Breast epithelium (tissue), 4 donors: Measurements from ENCODE around the gene FUT4. TPM values are rescaled to one million over a fixed set of nuclear protein-coding genes. Genes with fewer than 3 reads are reported as not detected.

Experiments used
- DNase-seq, 2 donors: peaks; one replicate each; pipeline ENCODE4 v3.0.0-alpha.2; 2019; ENCODE audit warnings: low spot score in 2 of 2
- H3K27ac ChIP-seq, 2 donors: fragments of 200-600 bp; sonication (generic) in 1 of 2; one replicate each; pipeline ENCODE4 v1.5.1; 2016 to 2019; ENCODE audit warnings: mild to moderate bottlenecking in 1 of 2
- H3K27me3 ChIP-seq, 2 donors: fragments of 200-600 bp; sonication (generic) in 1 of 2; one replicate each; pipeline versions ENCODE4 v1.5.1 to v1.6.0; 2017 to 2019; ENCODE audit warnings: control low read depth in 1 of 2, mild to moderate bottlenecking in 1 of 2
- H3K36me3 ChIP-seq: fragments of 200-600 bp; one replicate; pipeline ENCODE4 v1.5.1; 2019
- H3K4me1 ChIP-seq, 2 donors: fragments of 200-600 bp; sonication (generic); one replicate each; pipeline ENCODE4 v1.5.1; 2016 to 2019; ENCODE audit warnings: control low read depth in 1 of 2
- H3K4me3 ChIP-seq, 3 donors: fragments of 200-600 bp; sonication (generic); 1 replicate in 2 of 3; 2 replicates in 1 of 3; pipeline ENCODE4 v1.5.1; 2016 to 2019; ENCODE audit warnings: mild to moderate bottlenecking in 3 of 3, moderate library complexity in 2 of 3
- H3K9me3 ChIP-seq, 2 donors: fragments of 200-600 bp; sonication (generic) in 1 of 2; one replicate each; pipeline ENCODE4 v1.5.1; 2016 to 2019; ENCODE audit warnings: control low read depth in 1 of 2
- CTCF ChIP-seq, 3 donors: fragments of 450-650 bp; IDR thresholded peaks; one replicate each; pipeline ENCODE4 v1.5.1; 2016 to 2017; ENCODE audit warnings: antibody characterized with exemption in 3 of 3, mild to moderate bottlenecking in 3 of 3, moderate library complexity in 3 of 3
- POLR2A ChIP-seq: fragments of 450-650 bp; IDR thresholded peaks from one replicate; pipeline ENCODE4 v1.6.1; 2016; ENCODE audit warnings: antibody characterized with exemption, mild to moderate bottlenecking, moderate library complexity
- POLR2AphosphoS5 ChIP-seq, 3 donors: sonication (generic); formaldehyde crosslinking; IDR thresholded peaks; one replicate each; pipeline ENCODE4 v1.6.1; 2017; ENCODE audit warnings: antibody characterized with exemption in 3 of 3
- intact Hi-C: fragments of 100-400 bp; cut with DNase I; formaldehyde crosslinking; loops from one replicate; pipeline ENCODE4 v1.15.1; 2023; ENCODE audit warnings: low total_unique reads
- total RNA-seq, 3 donors: library from RNA; depleted of rRNA; stranded (reverse); fragments of >200 nt; gene quantifications; one replicate each; pipeline ENCODE4 v1.1.0, GENCODE V29; 2016

Gene FUT4
- total RNA-seq, 3 donors from 2014 or later, result 3.9 to 9.4 (median 5.3) TPM

GRCh38 chr11:94516725-94517124 is 27.0 kb upstream of the FUT4 start:
- DNase-seq, result no peak
- H3K9me3 ChIP-seq, result no peaks in the 10 kb centered on the region
- no peak overlapping the region for H3K27ac ChIP-seq
- no peaks in the 10 kb centered on the region for H3K36me3 ChIP-seq
- intact Hi-C loops, result no loop called here
- TF ChIP-seq POLR2AphosphoS5 (IDR thresholded peaks at IDR 0.05) (no peak), CTCF (IDR thresholded peaks at IDR 0.05) (no peak), POLR2A (no peak)
- H3K4me3 ChIP-seq, result no peak overlapping the region
- H3K4me1 ChIP-seq, result peaks cover 0 to 3% of the 10 kb centered on the region in 2 donors
- no peaks in the 10 kb centered on the region for H3K27me3 ChIP-seq

GRCh38 chr11:94518300-94518699 is 25.4 kb upstream of the FUT4 start:
- Histone ChIP-seq H3K4me1 (peaks cover 0 to 3% of the 10 kb centered on the region in 2 donors), H3K9me3 (no peaks in the 10 kb centered on the region), H3K4me3 (no peak overlapping the region), H3K27ac (no peak overlapping the region), H3K27me3 (no peaks in the 10 kb centered on the region), H3K36me3 (no peaks in the 10 kb centered on the region)
- no peak for DNase-seq
- intact Hi-C loops, result no loop called here
- TF ChIP-seq CTCF (IDR thresholded peaks at IDR 0.05) (no peak), POLR2A (no peak), POLR2AphosphoS5 (IDR thresholded peaks at IDR 0.05) (no peak)

GRCh38 chr11:94519478-94520084 is 24.1 kb upstream of the FUT4 start:
- no peak overlapping the region for H3K4me3 ChIP-seq
- no peak overlapping the region for H3K27ac ChIP-seq
- H3K4me1 ChIP-seq, result peaks cover 0 to 3% of the 10 kb centered on the region in 2 donors
- no peak for TF ChIP-seq POLR2AphosphoS5 (IDR thresholded peaks at IDR 0.05)
- peak; percentile 41 to 62 (median 54) for TF ChIP-seq CTCF (IDR thresholded peaks at IDR 0.05)
- no peak for TF ChIP-seq POLR2A
- no peaks in the 10 kb centered on the region for H3K27me3 ChIP-seq
- H3K36me3 ChIP-seq, result no peaks in the 10 kb centered on the region
- no peaks in the 10 kb centered on the region for H3K9me3 ChIP-seq
- intact Hi-C loops, result no loop called here
- no peak for DNase-seq

- DNase-seq, result no peak
- no peak overlapping the region for H3K4me3 ChIP-seq
- H3K36me3 ChIP-seq, result no peaks in the 10 kb centered on the region
- intact Hi-C loops, result no loop called here
- no peaks in the 10 kb centered on the region for H3K9me3 ChIP-seq
- peaks cover 0 to 3% of the 10 kb centered on the region in 2 donors for H3K4me1 ChIP-seq
- TF ChIP-seq POLR2A, result no peak
- no peak for TF ChIP-seq CTCF (IDR thresholded peaks at IDR 0.05)
- TF ChIP-seq POLR2AphosphoS5 (IDR thresholded peaks at IDR 0.05), result no peak
- no peak overlapping the region for H3K27ac ChIP-seq
- no peaks in the 10 kb centered on the region for H3K27me3 ChIP-seq
These were observed 22.0 kb upstream of the FUT4 start for GRCh38 chr11:94521684-94522083.

- intact Hi-C loops, result no loop called here
- Histone ChIP-seq H3K27me3 (no peaks in the 10 kb centered on the region), H3K36me3 (no peaks in the 10 kb centered on the region), H3K4me1 (peaks cover 0 to 3% of the 10 kb centered on the region in 2 donors), H3K27ac (no peak overlapping the region), H3K4me3 (no peak overlapping the region), H3K9me3 (no peaks in the 10 kb centered on the region)
- TF ChIP-seq POLR2AphosphoS5 (IDR thresholded peaks at IDR 0.05) (no peak), CTCF (IDR thresholded peaks at IDR 0.05) (no peak), POLR2A (no peak)
- no peak for DNase-seq
These were observed 19.4 kb upstream of the FUT4 start for GRCh38 chr11:94524341-94524740.
